ENCODE results near the gene ABO. TPM values are rescaled to one million over a fixed set of nuclear protein-coding genes. Genes with fewer than 3 reads are reported as not detected.

The ABO gene
- total and polyA plus RNA-seq, 9 of the 15 experiments (the other 6 are each of a cell fraction or from before 2014, with no cell fraction given), result 5.0 to 21.9 (median 11.9) TPM

DNA sequence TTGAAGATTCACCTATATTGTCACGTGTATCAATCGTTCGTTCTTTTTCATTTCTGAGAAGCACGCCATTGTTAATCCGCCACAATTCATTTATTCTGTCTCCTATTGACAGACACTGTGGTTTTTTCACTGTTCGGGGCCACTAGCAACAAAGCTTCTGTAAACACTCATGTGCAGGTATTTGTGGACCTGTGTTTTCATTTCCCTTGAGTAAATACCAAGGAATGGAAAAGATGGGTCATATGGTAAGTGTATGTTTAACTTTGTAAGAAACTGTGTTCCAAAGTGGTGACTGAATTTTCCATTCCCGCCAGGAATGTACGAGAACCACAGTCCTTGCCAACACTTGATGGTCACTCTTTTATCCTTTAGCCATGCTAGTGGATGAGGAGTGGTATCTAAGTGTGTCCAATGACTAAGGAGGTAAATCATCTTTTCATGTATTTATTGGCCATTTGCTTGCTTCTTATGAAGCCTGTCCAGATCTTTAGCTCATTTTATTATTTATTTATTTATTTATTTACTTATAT is 10.7 kb downstream of the ABO start:
- Histone ChIP-seq H3K36me3 (ENCODE audit: control insufficient read depth, insufficient read depth, low read length) (peaks cover 51% of the 10 kb centered on the region), H3K4me1 (replicated peaks in 1 of 2; ENCODE audit: control insufficient read depth in 2 of 2, insufficient read depth in 2 of 2, low read length in 2 of 2) (peaks cover 27 to 29% of the 10 kb centered on the region in 2 experiments), H3K4me3 (no peak overlapping the region), H2AFZ (ENCODE audit: low read depth, low read length) (no peak overlapping the region), H3K27me3 (ENCODE audit: control insufficient read depth in 2 of 2, insufficient read depth in 2 of 2, low read length in 2 of 2) (no peaks in the 10 kb centered on the region), H3K9me3 (replicated peaks; ENCODE audit: control insufficient read depth, insufficient read depth, low read depth, low read length) (peaks cover 6% of the 10 kb centered on the region), H4K20me1 (replicated peaks; ENCODE audit: control insufficient read depth, insufficient read depth, low read length) (0 out of 2 replicates have a peak, but pooled peaks cover 3% of the 10 kb centered on the region), H3K4me2 (ENCODE audit: insufficient read depth, low read length) (peak overlapping the region; percentile 54), H3K27ac (ENCODE audit: extremely low read depth, low read depth, low read length) (peak overlapping the region; percentile 29; the same call in 1 of the 3 replicates), H3K9ac (ENCODE audit: insufficient read depth in 1 of 2, low read depth in 2 of 2, low read length in 2 of 2) (no peak overlapping the region), H3K79me2 (ENCODE audit: control insufficient read depth, insufficient read depth, low read length) (peaks cover 59% of the 10 kb centered on the region), H3K9me1 (ENCODE audit: control insufficient read depth, insufficient read depth, low read length) (no peaks in the 10 kb centered on the region)
- FAIRE-seq (peak; percentile 52), ATAC-seq (no peak), DNase-seq (ENCODE audit: extremely low read depth in 1 of 4, low spot score in 3 of 4) (no peak)
- BruUV-seq (replicated peaks), result no TSS peak
- WGBS (ENCODE audit: insufficient coverage, low coverage, missing lambda C conversion rate), result 97% methylated on average over 8 of the region's 8 CpGs
- intact Hi-C loops (cut with micrococcal nuclease) (no loop called here), in situ Hi-C loops (cut with MboI) (no loop called here)
- POLR2A ChIA-PET, result interaction anchor here (0.5 to 1.0 kb wide), 3 partner anchors 8 to 1061 kb away, joined by 3 to 6 read pairs (median 4); no protein-coding TSS in a partner anchor
- CTCF ChIA-PET (ENCODE audit: low intra/inter-chr PET ratio), result no interaction called here
- TF ChIP-seq POLR3G (IDR thresholded peaks at IDR 0.05; ENCODE audit: extremely low read depth, insufficient read length, insufficient replicate concordance) (no peak), RBM25 (IDR thresholded peaks at IDR 0.05; ENCODE audit: low read depth, low read length, severe bottlenecking) (peak; percentile 86), TRIM24 (IDR thresholded peaks at IDR 0.05) (0 out of 4 replicates have a peak, but pooled peaks of 1 of the 2 experiments have one; percentile 9), FOXA3 (CRISPR knock-in tag; conservative IDR thresholded peaks at IDR 0.05 in 1 of 2, IDR thresholded peaks at IDR 0.05 in 1 of 2) (0 out of 4 replicates have a peak, but pooled peaks of 1 of the 2 experiments have one; percentile 22), ZFP36 (IDR thresholded peaks at IDR 0.05; ENCODE audit: low read depth, low read length, partially characterized antibody) (peak; percentile 71), CREM (IDR thresholded peaks at IDR 0.05; ENCODE audit: low read depth) (no peak), ZC3H8 (IDR thresholded peaks at IDR 0.05) (no peak), ZNF407 (IDR thresholded peaks at IDR 0.05; ENCODE audit: low read depth) (peak; percentile 63; the same call in 1 of the 2 replicates)
- TF ChIP-seq, protein P1, sequence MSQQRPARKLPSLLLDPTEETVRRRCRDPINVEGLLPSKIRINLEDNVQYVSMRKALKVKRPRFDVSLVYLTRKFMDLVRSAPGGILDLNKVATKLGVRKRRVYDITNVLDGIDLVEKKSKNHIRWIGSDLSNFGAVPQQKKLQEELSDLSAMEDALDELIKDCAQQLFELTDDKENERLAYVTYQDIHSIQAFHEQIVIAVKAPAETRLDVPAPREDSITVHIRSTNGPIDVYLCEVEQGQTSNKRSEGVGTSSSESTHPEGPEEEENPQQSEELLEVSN (IDR thresholded peaks at IDR 0.05; ENCODE audit: borderline replicate concordance in 1 of 2, extremely low read depth in 1 of 2, insufficient read depth in 1 of 2, insufficient read length in 1 of 2, low read depth in 1 of 2, low read length in 1 of 2, poor library complexity in 1 of 2, severe bottlenecking in 1 of 2), result peak in 1 of 2 experiments; percentile 8
- TF ChIP-seq, protein P2, sequence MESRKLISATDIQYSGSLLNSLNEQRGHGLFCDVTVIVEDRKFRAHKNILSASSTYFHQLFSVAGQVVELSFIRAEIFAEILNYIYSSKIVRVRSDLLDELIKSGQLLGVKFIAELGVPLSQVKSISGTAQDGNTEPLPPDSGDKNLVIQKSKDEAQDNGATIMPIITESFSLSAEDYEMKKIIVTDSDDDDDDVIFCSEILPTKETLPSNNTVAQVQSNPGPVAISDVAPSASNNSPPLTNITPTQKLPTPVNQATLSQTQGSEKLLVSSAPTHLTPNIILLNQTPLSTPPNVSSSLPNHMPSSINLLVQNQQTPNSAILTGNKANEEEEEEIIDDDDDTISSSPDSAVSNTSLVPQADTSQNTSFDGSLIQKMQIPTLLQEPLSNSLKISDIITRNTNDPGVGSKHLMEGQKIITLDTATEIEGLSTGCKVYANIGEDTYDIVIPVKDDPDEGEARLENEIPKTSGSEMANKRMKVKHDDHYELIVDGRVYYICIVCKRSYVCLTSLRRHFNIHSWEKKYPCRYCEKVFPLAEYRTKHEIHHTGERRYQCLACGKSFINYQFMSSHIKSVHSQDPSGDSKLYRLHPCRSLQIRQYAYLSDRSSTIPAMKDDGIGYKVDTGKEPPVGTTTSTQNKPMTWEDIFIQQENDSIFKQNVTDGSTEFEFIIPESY (CRISPR knock-in tag; IDR thresholded peaks at IDR 0.05), result peak; percentile 98

Measured in K562 (cell line).